Keratinocyte (primary cell): ENCODE data around the gene ARHGEF16. TPM values are rescaled to one million over a fixed set of nuclear protein-coding genes. Genes with fewer than 3 reads are reported as not detected.

Experiments used
- DNase-seq: peaks from one replicate; pipeline ENCODE4 v3.0.0-alpha.2; 2011; ENCODE audit warnings: low read depth, missing footprints, low spot score
- FAIRE-seq: peaks from 2 replicates; lab custom pipeline; 2011; peaks lifted over from hg19 to GRCh38; lab: Jason Lieb, UNC
- H2AFZ ChIP-seq: 2 replicates; pipeline ENCODE4 v1.6.0; 2012; ENCODE audit warnings: low read length, control low read depth, inconsistent platforms; ENCODE audit not compliant: control insufficient read depth
- H3K27ac ChIP-seq: 2 replicates; pipeline ENCODE4 v1.5.1; 2011; ENCODE audit warnings: low read length; ENCODE audit not compliant: control insufficient read depth, insufficient read depth
- H3K27me3 ChIP-seq: 3 replicates; pipeline ENCODE4 v1.6.0; 2011; ENCODE audit warnings: low read length; ENCODE audit not compliant: control insufficient read depth, insufficient read depth; ENCODE audit errors: extremely low read depth
- H3K36me3 ChIP-seq, 2 experiments: 2 replicates in 1 of 2; 3 replicates in 1 of 2; pipeline ENCODE4 v1.5.1; 2011; ENCODE audit warnings: low read length in 2 of 2, mild to moderate bottlenecking in 1 of 2; ENCODE audit not compliant: control insufficient read depth in 2 of 2, insufficient read depth in 2 of 2; ENCODE audit errors: extremely low read depth in 1 of 2
- H3K4me1 ChIP-seq: 3 replicates; pipeline ENCODE4 v1.5.1; 2011; ENCODE audit warnings: low read length; ENCODE audit not compliant: control insufficient read depth, insufficient read depth; ENCODE audit errors: extremely low read depth
- H3K4me2 ChIP-seq: 3 replicates; pipeline ENCODE4 v1.6.0; 2011; ENCODE audit warnings: low read depth, low read length; ENCODE audit not compliant: control insufficient read depth, insufficient read depth; ENCODE audit errors: extremely low read depth
- H3K4me3 ChIP-seq, 3 experiments: fragments of 200-600 bp in 1 of 3; sonication (generic) in 1 of 3; 2 replicates in 2 of 3; 3 replicates in 1 of 3; pipeline ENCODE4 v1.5.1; 2011 to 2016; ENCODE audit warnings: low read length in 3 of 3, mild to moderate bottlenecking in 3 of 3, control low read depth in 2 of 3, inconsistent platforms in 1 of 3, low read depth in 1 of 3, mixed read lengths in 1 of 3, mixed run types in 1 of 3, moderate library complexity in 1 of 3; ENCODE audit not compliant: control insufficient read depth in 2 of 3, insufficient read depth in 2 of 3; ENCODE audit errors: extremely low read depth in 1 of 3
- H3K79me2 ChIP-seq: 2 replicates; pipeline ENCODE4 v1.6.0; 2012; ENCODE audit warnings: low read length; ENCODE audit not compliant: control insufficient read depth, insufficient read depth
- H3K9ac ChIP-seq: 3 replicates; pipeline ENCODE4 v1.6.0; 2011; ENCODE audit warnings: low read length; ENCODE audit not compliant: control insufficient read depth, insufficient read depth; ENCODE audit errors: extremely low read depth
- H3K9me1 ChIP-seq: 3 replicates; pipeline ENCODE4 v1.6.0; 2011; ENCODE audit warnings: low read length; ENCODE audit not compliant: control insufficient read depth, insufficient read depth; ENCODE audit errors: extremely low read depth
- H3K9me3 ChIP-seq: 2 replicates; pipeline ENCODE4 v1.5.1; 2012; ENCODE audit warnings: low read depth, low read length; ENCODE audit not compliant: control insufficient read depth
- H4K20me1 ChIP-seq: 3 replicates; pipeline ENCODE4 v1.6.0; 2011; ENCODE audit warnings: low read length; ENCODE audit not compliant: control insufficient read depth, insufficient read depth; ENCODE audit errors: extremely low read depth
- EZH2 ChIP-seq: IDR thresholded peaks from one replicate; pipeline ENCODE4 v1.6.1; 2012; ENCODE audit warnings: inconsistent platforms, mild to moderate bottlenecking, low read length, moderate library complexity
- dilution Hi-C: fragments of 300-500 bp; cut with MboI; formaldehyde crosslinking; loops from one replicate; pipeline ENCODE4 v1.7.0; 2020; ENCODE audit warnings: low sequenced_read_pairs; ENCODE audit not compliant: extremely low pct_ligation_motif_present
- polyA plus RNA-seq, 5 experiments: library from polyadenylated mRNA; depleted of rRNA in 3 of 5; stranded (reverse) in 3 of 5; stranded (forward) in 1 of 5; unstranded in 1 of 5; fragments of >200 nt; gene quantifications; 1 replicate in 1 of 5; 2 replicates in 3 of 5; 3 replicates in 1 of 5; pipeline versions ENCODE4 v1.2.1 to v1.2.3, GENCODE V29; 2011 to 2012; ENCODE audit warnings: missing spikeins in 2 of 5, low read depth in 1 of 5, low replicate concordance in 1 of 5
- TF ChIP-seq, protein P1 (sequence below), 3 experiments: IDR thresholded peaks in 1 of 3; conservative IDR thresholded peaks in 1 of 3; optimal IDR thresholded peaks in 1 of 3; 2 replicates in 2 of 3; 3 replicates in 1 of 3; pipeline versions ENCODE3 to v1.5.1; 2011; ENCODE audit warnings: low read length in 3 of 3, mild to moderate bottlenecking in 3 of 3, moderate library complexity in 2 of 3, control low read depth in 1 of 3, inconsistent platforms in 1 of 3; ENCODE audit not compliant: insufficient read depth in 2 of 3; ENCODE audit errors: extremely low read depth in 1 of 3

The ARHGEF16 gene
- polyA plus RNA-seq, 1 donor (not counting 4 experiments of a cell fraction or from before 2014, with no cell fraction given), result 6.2 TPM

GRCh38 chr1:3451994-3452865 is 2.2 kb upstream of the ARHGEF16 start:
- no peak overlapping the region for H3K27ac ChIP-seq
- H3K4me2 ChIP-seq, result no peak overlapping the region
- H4K20me1 ChIP-seq, result no peaks in the 10 kb centered on the region
- dilution Hi-C loops, result no loop called here
- DNase-seq (no peak), FAIRE-seq (no peak)
- H3K27me3 ChIP-seq, result no peaks in the 10 kb centered on the region
- H3K9me1 ChIP-seq, result no peaks in the 10 kb centered on the region
- no peak overlapping the region for H3K9ac ChIP-seq
- no peaks in the 10 kb centered on the region for H3K9me3 ChIP-seq
- TF ChIP-seq, protein P1, sequence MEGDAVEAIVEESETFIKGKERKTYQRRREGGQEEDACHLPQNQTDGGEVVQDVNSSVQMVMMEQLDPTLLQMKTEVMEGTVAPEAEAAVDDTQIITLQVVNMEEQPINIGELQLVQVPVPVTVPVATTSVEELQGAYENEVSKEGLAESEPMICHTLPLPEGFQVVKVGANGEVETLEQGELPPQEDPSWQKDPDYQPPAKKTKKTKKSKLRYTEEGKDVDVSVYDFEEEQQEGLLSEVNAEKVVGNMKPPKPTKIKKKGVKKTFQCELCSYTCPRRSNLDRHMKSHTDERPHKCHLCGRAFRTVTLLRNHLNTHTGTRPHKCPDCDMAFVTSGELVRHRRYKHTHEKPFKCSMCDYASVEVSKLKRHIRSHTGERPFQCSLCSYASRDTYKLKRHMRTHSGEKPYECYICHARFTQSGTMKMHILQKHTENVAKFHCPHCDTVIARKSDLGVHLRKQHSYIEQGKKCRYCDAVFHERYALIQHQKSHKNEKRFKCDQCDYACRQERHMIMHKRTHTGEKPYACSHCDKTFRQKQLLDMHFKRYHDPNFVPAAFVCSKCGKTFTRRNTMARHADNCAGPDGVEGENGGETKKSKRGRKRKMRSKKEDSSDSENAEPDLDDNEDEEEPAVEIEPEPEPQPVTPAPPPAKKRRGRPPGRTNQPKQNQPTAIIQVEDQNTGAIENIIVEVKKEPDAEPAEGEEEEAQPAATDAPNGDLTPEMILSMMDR (optimal IDR thresholded peaks at IDR 0.05 in 1 of 3, IDR thresholded peaks at IDR 0.05 in 1 of 3, conservative IDR thresholded peaks at IDR 0.05 in 1 of 3; ENCODE audit: extremely low read depth in 1 of 3, insufficient read depth in 2 of 3, low read length in 3 of 3), result no peak
- TF ChIP-seq EZH2, result no peak
- H3K4me3 ChIP-seq, result no peak overlapping the region
- no peak overlapping the region for H2AFZ ChIP-seq
- H3K79me2 ChIP-seq, result no peaks in the 10 kb centered on the region
- H3K4me1 ChIP-seq, result peaks cover 9% of the 10 kb centered on the region
- H3K36me3 ChIP-seq, result no peaks in the 10 kb centered on the region

DNA sequence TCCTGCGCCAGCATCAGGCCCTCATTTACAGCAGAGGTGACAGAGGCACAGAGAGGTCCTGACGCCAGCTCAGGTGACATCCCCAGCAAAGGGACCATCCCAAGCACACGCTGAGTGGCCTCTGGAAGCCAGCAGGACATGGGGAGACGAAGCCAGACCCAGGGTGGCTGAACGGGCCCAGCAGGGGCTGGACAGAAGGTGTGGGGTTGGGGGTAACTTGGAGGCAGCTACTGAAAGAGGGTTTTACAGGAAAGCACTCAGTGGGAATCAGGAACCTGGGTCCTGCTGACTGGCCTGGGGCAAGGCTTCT is 1.6 kb upstream of the ARHGEF16 start:
- Histone ChIP-seq H4K20me1 (no peaks in the 10 kb centered on the region), H3K4me1 (peaks cover 12% of the 10 kb centered on the region), H3K9me3 (no peaks in the 10 kb centered on the region), H3K9ac (no peak overlapping the region), H3K4me3 (no peak overlapping the region), H3K27me3 (no peaks in the 10 kb centered on the region), H3K79me2 (no peaks in the 10 kb centered on the region), H2AFZ (no peak overlapping the region), H3K9me1 (no peaks in the 10 kb centered on the region), H3K36me3 (no peaks in the 10 kb centered on the region), H3K4me2 (no peak overlapping the region), H3K27ac (no peak overlapping the region)
- no peak for DNase-seq
- TF ChIP-seq, protein P1 (optimal IDR thresholded peaks at IDR 0.05 in 1 of 3, IDR thresholded peaks at IDR 0.05 in 1 of 3, conservative IDR thresholded peaks at IDR 0.05 in 1 of 3; ENCODE audit: extremely low read depth in 1 of 3, insufficient read depth in 2 of 3, low read length in 3 of 3), result no peak
- TF ChIP-seq EZH2, result no peak
- dilution Hi-C loops, result no loop called here
- no peak for FAIRE-seq
